ENCODE data around the gene PARP15.

Gene PARP15

GRCh38 chr3:122577409-122578031 is at the start of gene PARP15:
Gene PARP15 (plus strand): TSS chr3:122577650. CDS start chr3:122577668, 18 bp downstream.
- Histone ChIP-seq H2AFZ (ENCODE audit: low read depth, low read length, severe bottlenecking) (no peak within 1 kb of the TSS), H3K27me3 (ENCODE audit: low read length) (no peaks in the 10 kb centered on the region), H3K36me3 (ENCODE audit: low read length) (no peaks in the 10 kb centered on the region), H4K20me1 (ENCODE audit: low read depth, low read length) (no peaks in the 10 kb centered on the region), H3K79me2 (ENCODE audit: insufficient read depth, low read length) (no peaks in the 10 kb centered on the region), H3K9me3 (ENCODE audit: insufficient read depth, low read length) (peaks cover 13% of the 10 kb centered on the region; the same call in 1 of the 2 replicates), H3K4me2 (ENCODE audit: low read depth, low read length, poor library complexity, severe bottlenecking) (peak within 1 kb of the TSS; percentile 8), H3K27ac (ENCODE audit: low read depth, low read length) (no peak within 1 kb of the TSS), H3K9ac (ENCODE audit: low read length) (no peak within 1 kb of the TSS), H3F3A (ENCODE audit: insufficient read depth) (no peaks in the 10 kb centered on the region), H3K4me3 (ENCODE audit: insufficient read depth, low read length, poor library complexity, severe bottlenecking) (no peak within 1 kb of the TSS), H3K9me2 (replicated peaks; ENCODE audit: insufficient read depth, low read length) (no peaks in the 10 kb centered on the region)
- TF ChIP-seq EZH2phosphoT487 (conservative IDR thresholded peaks at IDR 0.05; ENCODE audit: low read length), result no peak
- no peak for TF ChIP-seq CTCF (IDR thresholded peaks at IDR 0.05; ENCODE audit: insufficient read depth, low read length, poor library complexity, severe bottlenecking)

DNA sequence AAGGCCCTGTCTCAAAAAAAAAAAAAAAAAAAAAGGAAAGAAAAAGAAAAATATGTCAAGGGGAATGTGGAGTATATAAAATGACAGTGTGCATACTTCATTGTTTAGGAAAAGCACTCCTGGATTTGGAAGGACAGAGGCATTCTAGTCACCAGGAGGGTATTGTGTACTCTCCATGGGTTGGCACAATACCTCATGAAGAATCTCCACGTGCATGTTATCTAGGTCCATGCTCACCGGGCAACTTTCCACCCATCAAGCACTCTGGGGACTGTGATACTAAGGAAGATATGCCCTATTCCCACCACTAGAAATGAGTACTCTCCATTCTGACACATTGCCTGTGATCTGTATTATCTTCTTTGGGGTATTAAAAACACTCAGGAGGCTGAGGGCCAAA is 47.3 kb upstream of the PARP15 start:
- no peaks in the 10 kb centered on the region for H3K9me3 ChIP-seq (ENCODE audit: insufficient read depth, low read length)
- no peaks in the 10 kb centered on the region for H3K9me2 ChIP-seq (replicated peaks; ENCODE audit: insufficient read depth, low read length)
- H3K27ac ChIP-seq (ENCODE audit: low read depth, low read length), result no peak overlapping the region
- H3K79me2 ChIP-seq (ENCODE audit: insufficient read depth, low read length), result no peaks in the 10 kb centered on the region
- no peaks in the 10 kb centered on the region for H3K36me3 ChIP-seq (ENCODE audit: low read length)
- H3K4me2 ChIP-seq (ENCODE audit: low read depth, low read length, poor library complexity, severe bottlenecking), result no peak overlapping the region
- H3K9ac ChIP-seq (ENCODE audit: low read length), result no peak overlapping the region
- no peak overlapping the region for H3K4me3 ChIP-seq (ENCODE audit: insufficient read depth, low read length, poor library complexity, severe bottlenecking)
- no peak overlapping the region for H2AFZ ChIP-seq (ENCODE audit: low read depth, low read length, severe bottlenecking)
- no peaks in the 10 kb centered on the region for H4K20me1 ChIP-seq (ENCODE audit: low read depth, low read length)
- no peaks in the 10 kb centered on the region for H3K27me3 ChIP-seq (ENCODE audit: low read length)
- no peaks in the 10 kb centered on the region for H3F3A ChIP-seq (ENCODE audit: insufficient read depth)
- no peak for TF ChIP-seq EZH2phosphoT487 (conservative IDR thresholded peaks at IDR 0.05; ENCODE audit: low read length)
- no peak for TF ChIP-seq CTCF (IDR thresholded peaks at IDR 0.05; ENCODE audit: insufficient read depth, low read length, poor library complexity, severe bottlenecking)

GRCh38 chr3:122533480-122533879 is 44.0 kb upstream of the PARP15 start:
- Histone ChIP-seq H2AFZ (ENCODE audit: low read depth, low read length, severe bottlenecking) (no peak overlapping the region), H3K9me3 (ENCODE audit: insufficient read depth, low read length) (no peaks in the 10 kb centered on the region), H3K36me3 (ENCODE audit: low read length) (no peaks in the 10 kb centered on the region), H3K4me2 (ENCODE audit: low read depth, low read length, poor library complexity, severe bottlenecking) (no peak overlapping the region), H3K79me2 (ENCODE audit: insufficient read depth, low read length) (no peaks in the 10 kb centered on the region), H3K9ac (ENCODE audit: low read length) (no peak overlapping the region), H4K20me1 (ENCODE audit: low read depth, low read length) (no peaks in the 10 kb centered on the region), H3K9me2 (replicated peaks; ENCODE audit: insufficient read depth, low read length) (no peaks in the 10 kb centered on the region), H3F3A (ENCODE audit: insufficient read depth) (no peaks in the 10 kb centered on the region), H3K27ac (ENCODE audit: low read depth, low read length) (no peak overlapping the region), H3K27me3 (ENCODE audit: low read length) (no peaks in the 10 kb centered on the region), H3K4me3 (ENCODE audit: insufficient read depth, low read length, poor library complexity, severe bottlenecking) (no peak overlapping the region)
- TF ChIP-seq EZH2phosphoT487 (conservative IDR thresholded peaks at IDR 0.05; ENCODE audit: low read length) (no peak), CTCF (IDR thresholded peaks at IDR 0.05; ENCODE audit: insufficient read depth, low read length, poor library complexity, severe bottlenecking) (no peak)

Data from SU-DHL-6 (cell line).